GM21447 (cell line): ENCODE data around the gene GGT6.

Source experiments
- ATAC-seq: cut with Tn5 transposase; IDR thresholded peaks from one replicate; pipeline ENCODE4 v1.9.1; 2021; ENCODE audit not compliant: unreplicated experiment

The GGT6 gene

GRCh38 chr17:4576729-4577322 lies 16.4 kb upstream of the GGT6 start:
- ATAC-seq: no peak

- ATAC-seq: no peak
Measured at GRCh38 chr17:4576161-4576558, 15.8 kb upstream of the GGT6 start.

GRCh38 chr17:4574448-4575045 lies 14.2 kb upstream of the GGT6 start:
- ATAC-seq: no peak

DNA sequence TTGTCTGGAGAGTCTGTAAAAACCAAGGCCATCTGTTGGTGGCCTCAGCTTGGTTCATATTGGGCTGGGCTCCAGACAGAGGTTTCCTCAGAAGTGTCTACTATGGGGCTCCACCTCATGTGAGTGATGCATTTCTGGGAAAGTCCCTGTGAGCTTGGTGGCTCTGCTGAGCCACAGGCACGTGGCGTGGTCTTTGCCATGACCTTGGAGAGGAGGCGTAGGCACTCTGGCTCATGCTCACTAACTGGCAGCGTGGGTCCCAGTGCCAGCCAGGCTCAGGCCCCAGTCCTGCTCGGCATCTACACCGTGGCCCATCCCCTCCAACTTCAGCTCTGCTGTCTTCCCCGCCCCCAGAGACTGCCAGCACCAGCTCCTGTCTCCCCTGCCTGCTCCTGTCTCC lies 13.3 kb upstream of the GGT6 start:
- no peak for ATAC-seq

DNA sequence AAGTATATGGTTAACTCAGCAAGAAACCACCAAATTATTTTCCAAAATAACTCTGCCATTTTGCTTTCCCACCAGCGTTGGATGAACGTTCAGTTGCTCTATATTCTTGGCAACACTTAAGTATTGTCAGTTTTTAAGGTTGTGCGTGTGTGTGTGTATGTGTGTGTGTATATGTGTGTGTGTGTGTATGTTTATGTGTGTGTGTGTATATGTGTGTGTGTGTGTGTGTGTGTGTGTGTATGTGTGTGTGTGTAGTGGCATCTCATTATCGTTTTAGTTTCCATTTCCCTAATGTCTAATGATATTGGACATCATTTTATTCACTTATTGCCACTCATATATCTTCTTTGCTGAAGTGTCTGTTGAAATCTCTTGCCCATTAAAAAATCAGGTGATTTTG lies 12.7 kb upstream of the GGT6 start:
- no peak for ATAC-seq

- no peak for ATAC-seq
Measured at GRCh38 chr17:4572131-4572530, 11.8 kb upstream of the GGT6 start.

DNA sequence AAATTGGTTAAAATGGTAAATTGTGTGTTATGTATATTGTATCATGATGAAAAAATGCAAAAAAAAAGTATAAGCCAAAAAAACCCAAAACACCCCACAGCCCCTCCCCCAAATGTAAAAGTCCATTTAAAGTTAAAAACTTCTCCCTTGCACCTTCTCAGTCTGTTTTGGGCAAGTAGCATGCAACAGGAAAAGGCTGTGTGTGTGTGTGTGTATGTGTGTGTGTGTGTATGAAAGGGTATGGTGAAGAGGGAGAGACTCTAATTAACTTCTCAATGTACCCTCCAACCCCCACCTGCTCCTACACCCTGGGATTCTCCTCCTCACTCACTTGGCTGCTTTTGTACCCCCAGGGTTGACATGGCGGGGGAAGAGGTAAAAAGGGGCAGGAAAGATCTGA lies 9.2 kb upstream of the GGT6 start:
- ATAC-seq: no peak

GRCh38 chr17:4566785-4567184 lies 6.4 kb upstream of the GGT6 start:
- ATAC-seq: no peak

DNA sequence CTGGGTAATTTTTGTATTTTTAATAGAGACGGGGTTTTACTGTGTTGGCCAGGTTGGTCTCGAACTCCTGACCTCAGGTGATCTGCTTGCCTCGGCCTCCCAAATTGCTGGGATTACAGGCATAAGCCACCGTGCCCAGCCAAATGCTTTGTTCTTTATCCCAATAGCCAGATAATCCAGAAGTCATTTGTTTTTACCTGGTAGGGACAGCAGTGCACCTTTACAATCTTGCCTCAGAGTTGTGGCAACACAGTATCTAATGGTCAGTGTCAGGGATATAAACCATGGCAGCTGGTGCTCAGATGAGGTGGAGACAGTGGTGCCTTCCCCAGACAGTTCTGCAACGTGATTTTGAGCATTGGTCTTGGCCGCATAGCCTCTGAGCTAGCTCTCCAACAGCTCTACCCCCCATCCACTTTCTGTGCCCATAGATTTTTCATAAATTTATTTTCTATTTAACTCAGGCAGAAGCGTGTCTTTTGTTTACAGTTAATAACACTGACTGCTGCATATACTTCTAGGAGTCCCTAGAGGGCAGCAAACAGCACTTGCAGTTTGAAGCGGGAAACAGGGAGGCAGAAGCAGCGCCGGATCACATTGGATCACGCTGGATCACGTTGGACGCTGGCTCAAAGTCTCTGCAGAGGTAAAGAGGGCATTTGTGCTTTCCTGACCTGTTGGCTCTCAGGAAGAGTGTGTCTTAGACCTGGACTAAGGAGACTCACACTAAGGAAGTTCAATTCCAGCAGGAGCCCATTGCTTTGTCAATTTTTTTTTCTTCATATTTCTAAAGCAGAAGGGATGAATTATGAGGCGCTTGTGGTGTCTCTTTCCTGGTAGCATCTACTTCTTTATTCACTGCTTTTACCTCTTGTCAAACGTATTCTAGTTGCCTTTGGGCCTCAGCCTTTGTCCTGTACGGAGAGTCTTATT lies 5.1 kb upstream of the GGT6 start:
- no peak for ATAC-seq

DNA sequence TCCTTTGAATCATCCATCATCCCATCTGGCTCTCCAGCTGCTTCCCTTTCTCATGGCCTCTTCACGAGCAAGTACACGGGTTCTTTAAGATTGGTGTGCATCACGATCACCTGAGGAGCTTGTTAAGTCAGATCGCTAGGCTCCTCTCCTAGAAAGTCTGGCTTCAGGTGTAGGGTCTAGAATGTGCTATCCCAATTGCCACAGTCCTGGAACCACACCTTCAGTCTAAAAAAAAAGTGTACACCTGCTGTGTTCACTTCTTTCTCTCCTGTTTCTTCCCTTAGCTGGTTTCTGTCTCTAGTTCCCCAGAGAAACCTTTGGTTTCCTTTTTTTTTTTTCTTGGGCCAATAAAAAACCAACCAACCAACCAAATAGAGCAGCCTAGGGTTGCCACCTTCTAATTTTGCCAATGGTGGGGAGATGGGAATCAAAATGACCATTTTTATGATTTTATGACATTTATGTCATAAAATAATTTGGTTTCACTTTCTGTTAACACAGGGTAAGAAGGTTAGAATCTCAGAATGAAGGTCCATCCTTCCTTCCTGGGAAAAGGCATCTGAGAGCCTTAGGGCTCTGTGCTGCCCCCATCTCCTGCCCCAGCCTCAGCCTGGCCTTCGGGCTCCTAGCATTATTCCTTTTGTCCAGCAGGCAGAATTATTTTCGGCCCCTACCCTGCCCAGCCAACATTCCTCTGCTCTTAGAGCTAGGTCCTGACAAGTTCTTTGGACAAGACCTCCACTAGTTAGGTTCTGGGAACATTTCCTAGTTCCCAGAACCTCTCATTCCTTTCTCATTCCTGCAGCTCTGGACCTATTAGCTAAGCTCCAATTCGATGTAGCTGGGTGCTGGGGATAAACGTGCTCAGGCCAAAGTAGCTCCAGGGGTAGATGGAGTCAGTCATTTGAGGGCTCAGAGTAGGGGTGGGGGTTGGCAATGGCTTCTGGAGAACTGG lies 1.9 kb upstream of the GGT6 start:
- no peak for ATAC-seq

GRCh38 chr17:4560837-4561256 lies 470 bp upstream of the GGT6 start:
- ATAC-seq: no peak

GRCh38 chr17:4559966-4560365 lies 411 bp downstream of the GGT6 start:
- no peak for ATAC-seq

DNA sequence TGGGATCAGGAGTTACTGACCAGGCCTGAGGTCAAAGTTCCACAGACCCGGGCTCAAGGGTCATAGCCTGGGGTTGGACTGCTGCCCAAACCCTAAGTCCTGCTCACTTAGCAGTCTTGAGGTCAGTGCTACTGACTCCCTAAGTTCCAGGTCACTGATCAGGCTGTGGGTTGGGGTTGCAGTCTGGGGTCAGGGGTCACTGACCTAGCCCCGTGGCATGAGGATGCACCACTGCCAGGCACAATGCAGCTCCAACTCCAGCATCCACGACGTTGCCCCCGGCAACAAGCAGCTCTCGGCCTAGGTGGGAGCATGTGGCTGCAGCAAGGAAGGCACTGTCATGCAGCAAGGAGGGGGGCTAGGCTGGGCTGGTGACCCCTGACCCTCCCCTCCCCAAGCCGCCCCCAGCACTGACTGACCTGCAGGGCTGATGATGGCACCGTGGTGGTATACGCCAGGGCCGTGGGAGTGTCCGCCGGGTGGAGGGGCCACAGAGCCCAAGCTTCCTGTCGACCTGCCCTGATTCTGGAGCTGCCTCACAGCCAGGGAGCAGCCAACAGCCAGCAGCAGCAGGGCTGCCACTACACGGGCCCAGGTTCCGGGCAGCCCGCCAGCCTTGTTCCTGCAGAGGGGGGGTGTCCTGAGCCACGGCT lies 1.1 kb downstream of the GGT6 start:
- ATAC-seq: no peak

DNA sequence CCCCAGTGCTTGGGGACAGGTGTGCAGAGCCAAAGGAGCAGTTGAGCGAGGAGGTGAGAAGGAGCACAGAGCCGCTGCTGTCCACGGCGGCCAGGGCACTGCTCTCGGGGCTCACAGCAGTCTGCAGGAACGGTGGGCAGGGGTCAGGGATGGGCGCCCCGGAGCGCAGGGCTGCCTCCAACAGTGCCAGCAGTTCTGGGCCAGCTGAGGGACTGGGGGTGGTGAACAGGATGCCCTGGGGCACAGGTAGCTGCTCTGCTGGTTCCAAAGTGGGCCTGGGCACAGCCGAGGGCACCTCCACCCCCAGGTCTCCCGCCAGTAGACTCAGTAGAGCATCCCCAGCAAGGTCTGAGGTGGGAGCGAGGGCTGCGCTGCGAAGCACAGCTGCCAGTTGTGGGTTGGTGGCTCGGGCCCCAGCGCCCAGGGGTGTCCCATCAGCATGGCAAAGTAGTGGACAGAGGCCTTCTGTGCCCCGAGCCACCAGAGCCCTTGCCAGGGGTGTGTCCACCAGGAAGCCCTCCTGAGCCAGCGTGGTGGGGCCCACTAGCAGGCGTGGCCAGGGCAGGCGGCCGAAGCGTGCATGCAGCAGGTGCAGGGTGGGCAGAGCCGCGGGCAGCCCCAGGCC lies 1.9 kb downstream of the GGT6 start:
- no peak for ATAC-seq

- ATAC-seq: no peak
Measured at GRCh38 chr17:4557626-4558346, 2.6 kb downstream of the GGT6 start.

- ATAC-seq: no peak
Measured at GRCh38 chr17:4556996-4557395, 3.4 kb downstream of the GGT6 start.

DNA sequence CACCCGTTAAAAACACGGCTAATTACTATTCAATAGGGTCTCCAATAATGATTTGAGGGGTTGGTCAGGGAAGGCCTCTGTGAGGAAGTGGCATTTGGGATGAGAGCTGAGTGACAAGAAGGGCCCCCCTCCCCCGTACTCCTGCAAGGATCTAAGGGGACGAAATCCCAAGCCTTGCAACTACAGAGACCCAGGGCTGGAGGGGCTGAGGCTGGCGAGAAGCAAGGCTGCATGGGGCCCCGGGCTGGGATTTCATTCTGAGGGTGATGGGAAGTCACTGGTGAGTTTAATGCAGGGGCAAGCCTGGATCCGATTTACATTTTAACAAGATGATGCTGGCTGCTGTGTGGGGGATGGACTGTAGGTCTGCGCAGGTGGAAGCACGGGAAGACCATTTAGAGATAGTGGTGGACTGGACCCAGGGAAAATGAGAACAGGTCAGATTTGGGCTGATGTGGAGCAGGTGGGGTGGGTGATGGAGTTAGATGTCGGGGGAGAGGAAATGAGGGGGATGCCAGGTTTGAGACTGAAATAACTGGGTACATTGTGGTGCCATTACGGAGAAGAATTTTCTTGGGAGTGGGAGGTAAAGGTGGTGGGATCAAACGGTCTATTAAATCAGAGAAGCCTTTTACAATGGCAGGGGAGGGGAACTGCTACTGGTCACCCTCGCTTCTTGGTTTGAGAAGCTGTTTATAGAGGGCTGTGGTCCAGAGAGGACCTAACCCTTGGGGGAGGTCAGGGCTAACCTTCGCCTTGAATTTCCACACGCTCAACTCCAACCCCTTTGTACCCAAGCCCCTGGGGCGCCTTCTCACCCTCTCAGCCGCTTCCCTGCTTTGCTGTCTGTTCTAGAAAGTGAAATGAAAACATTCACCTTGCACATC lies 4.3 kb downstream of the GGT6 start:
- ATAC-seq: no peak

DNA sequence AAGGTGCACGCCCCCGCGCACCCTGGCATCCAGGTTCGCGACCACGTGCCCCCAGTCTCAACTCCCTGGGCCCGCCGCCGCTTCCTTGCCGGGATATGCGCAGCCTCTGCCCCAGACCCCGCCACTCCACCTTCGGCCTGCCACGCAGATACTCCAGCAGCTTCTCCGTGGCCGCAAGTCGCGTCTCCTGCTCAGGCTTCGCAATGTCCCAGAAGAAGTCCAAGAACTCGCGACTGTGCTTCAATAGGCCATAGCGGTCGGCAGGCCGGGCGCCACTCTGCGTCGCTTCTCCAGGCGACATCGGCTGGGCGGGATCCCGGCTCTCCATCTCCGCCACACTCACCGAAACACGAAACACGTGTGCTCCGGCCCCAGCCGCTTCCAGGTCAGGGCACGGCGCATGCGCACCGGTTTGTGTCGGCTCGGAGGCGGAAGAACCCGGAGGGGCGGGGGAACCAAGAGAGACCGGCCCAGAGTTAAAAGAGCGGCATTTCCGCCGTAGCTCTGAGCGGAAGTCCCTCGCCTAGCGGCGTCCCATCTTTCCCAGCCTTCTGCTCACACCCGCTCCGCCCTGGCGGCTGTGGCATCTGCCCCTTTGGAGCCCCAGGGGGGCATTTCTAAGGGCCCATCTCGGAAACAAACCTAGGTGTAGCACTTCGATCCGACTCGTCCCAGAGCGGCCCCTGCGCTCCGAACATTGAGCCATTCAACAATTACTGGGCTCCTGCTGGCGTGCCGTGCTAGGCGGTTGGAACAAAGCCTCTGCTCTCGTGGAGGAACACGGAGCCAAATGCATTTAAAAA lies 5.2 kb downstream of the GGT6 start, which contains the start of gene MYBBP1A:
Gene MYBBP1A (minus strand): TSS at position 388 of the 803 bp plus-strand sequence. CDS start 60 bp downstream, at position 328.
- peak; percentile 84 for ATAC-seq
